Nephron (organoid): Measurements from ENCODE around the gene RANBP10.
"Not testable (repeated sequence)": the region's sequence is repeated elsewhere in the genome, so short reads cannot be mapped to it uniquely, and the experiment has no call there.

Experiments used
- H3K27ac Mint-ChIP-seq, 3 experiments: 2 replicates each; pipeline ENCODE4 v1.8.0; 2020; ENCODE audit warnings: mixed read lengths in 3 of 3, mild to moderate bottlenecking in 2 of 3, moderate library complexity in 1 of 3
- H3K27me3 Mint-ChIP-seq: 2 replicates; pipeline ENCODE4 v1.8.0; 2021; ENCODE audit warnings: low read depth, mild to moderate bottlenecking, moderate library complexity, mixed read lengths
- H3K36me3 Mint-ChIP-seq: 2 replicates; pipeline ENCODE4 v1.8.0; 2020; ENCODE audit warnings: low read depth, mixed read lengths
- H3K4me1 Mint-ChIP-seq: 2 replicates; pipeline ENCODE4 v1.8.0; 2020; ENCODE audit warnings: mixed read lengths
- H3K4me3 Mint-ChIP-seq, 3 experiments: 2 replicates each; pipeline ENCODE4 v1.8.0; 2020; ENCODE audit warnings: mild to moderate bottlenecking in 3 of 3, mixed read lengths in 3 of 3, moderate library complexity in 2 of 3
- H3K9me3 Mint-ChIP-seq: 2 replicates; pipeline ENCODE4 v1.8.0; 2020; ENCODE audit warnings: mixed read lengths
- TF ChIP-seq, protein P1 (sequence below), 3 experiments: fragments of 200-600 bp; sonication (generic); IDR thresholded peaks; one replicate each; pipeline ENCODE4 v1.5.0; 2021; ENCODE audit warnings: antibody characterized with exemption in 3 of 3; ENCODE audit not compliant: unreplicated experiment in 3 of 3

The RANBP10 gene

DNA sequence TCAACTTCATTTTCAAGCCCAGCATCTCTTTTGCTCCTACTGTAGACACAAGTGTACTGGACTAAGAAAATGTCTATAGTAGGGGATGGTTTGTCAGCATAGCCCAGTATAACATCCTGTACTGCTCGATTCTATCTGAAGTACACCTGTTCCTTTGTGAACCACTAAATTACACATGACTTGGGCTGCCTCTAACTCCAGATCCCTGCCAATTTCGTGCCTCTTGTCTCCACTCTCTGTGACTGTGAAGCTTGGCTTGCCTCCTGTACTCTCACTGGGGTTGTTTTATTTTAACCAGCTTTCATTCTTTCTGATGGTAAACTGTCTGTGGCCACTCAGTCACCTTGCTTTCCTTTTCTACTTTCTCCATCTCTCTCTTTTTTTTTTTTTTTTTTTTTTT, 111.7 kb downstream of the RANBP10 start:
- Mint-ChIP-seq H3K27ac (no peak overlapping the region), H3K36me3 (peaks cover 33% of the 10 kb centered on the region), H3K9me3 (peaks cover 3% of the 10 kb centered on the region), H3K27me3 (no peaks in the 10 kb centered on the region), H3K4me3 (no peak overlapping the region), H3K4me1 (no peaks in the 10 kb centered on the region)
- TF ChIP-seq, protein P1, sequence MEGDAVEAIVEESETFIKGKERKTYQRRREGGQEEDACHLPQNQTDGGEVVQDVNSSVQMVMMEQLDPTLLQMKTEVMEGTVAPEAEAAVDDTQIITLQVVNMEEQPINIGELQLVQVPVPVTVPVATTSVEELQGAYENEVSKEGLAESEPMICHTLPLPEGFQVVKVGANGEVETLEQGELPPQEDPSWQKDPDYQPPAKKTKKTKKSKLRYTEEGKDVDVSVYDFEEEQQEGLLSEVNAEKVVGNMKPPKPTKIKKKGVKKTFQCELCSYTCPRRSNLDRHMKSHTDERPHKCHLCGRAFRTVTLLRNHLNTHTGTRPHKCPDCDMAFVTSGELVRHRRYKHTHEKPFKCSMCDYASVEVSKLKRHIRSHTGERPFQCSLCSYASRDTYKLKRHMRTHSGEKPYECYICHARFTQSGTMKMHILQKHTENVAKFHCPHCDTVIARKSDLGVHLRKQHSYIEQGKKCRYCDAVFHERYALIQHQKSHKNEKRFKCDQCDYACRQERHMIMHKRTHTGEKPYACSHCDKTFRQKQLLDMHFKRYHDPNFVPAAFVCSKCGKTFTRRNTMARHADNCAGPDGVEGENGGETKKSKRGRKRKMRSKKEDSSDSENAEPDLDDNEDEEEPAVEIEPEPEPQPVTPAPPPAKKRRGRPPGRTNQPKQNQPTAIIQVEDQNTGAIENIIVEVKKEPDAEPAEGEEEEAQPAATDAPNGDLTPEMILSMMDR (IDR thresholded peaks at IDR 0.05; ENCODE audit: unreplicated experiment in 3 of 3): no peak

DNA sequence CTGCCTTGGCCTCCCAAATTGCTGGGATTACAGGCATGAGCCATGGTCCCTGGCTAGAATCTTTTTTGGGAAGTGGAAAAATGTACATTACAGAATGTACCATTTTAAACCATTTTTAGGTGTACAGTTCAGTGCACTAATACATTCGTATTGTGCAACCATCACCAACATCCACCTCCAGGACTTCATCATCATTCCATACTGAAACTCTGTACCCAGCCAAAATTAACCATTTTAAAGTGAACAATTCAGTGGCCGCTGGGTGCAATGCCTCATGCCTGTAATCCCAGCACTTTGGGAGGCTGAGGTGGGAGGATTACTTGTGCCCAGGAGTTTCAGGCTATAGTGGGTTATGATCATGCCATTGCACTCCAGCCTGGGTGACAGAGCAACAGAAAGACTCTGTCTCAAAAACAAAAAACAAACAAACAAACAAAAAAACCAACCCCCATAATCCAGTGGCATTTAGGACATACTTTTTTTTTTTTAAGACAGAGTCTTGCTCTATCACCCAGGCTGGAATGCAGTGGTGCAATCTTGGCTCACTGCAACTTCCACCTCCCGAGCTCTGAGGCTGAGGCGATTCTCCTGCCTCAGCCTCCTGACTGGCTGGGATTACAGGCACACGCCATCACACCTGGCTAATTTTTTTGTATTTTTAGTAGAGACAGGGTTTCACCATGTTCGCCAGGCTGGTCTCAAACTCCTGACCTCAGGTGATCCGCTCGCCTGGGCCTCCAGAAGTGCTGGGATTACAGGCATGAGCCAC, 112.7 kb downstream of the RANBP10 start:
- H3K4me3 Mint-ChIP-seq, H3K9me3 Mint-ChIP-seq, H3K27me3 Mint-ChIP-seq, H3K27ac Mint-ChIP-seq, H3K4me1 Mint-ChIP-seq: not testable (repeated sequence)
- H3K36me3 Mint-ChIP-seq: peaks cover 29% of the 10 kb centered on the region

DNA sequence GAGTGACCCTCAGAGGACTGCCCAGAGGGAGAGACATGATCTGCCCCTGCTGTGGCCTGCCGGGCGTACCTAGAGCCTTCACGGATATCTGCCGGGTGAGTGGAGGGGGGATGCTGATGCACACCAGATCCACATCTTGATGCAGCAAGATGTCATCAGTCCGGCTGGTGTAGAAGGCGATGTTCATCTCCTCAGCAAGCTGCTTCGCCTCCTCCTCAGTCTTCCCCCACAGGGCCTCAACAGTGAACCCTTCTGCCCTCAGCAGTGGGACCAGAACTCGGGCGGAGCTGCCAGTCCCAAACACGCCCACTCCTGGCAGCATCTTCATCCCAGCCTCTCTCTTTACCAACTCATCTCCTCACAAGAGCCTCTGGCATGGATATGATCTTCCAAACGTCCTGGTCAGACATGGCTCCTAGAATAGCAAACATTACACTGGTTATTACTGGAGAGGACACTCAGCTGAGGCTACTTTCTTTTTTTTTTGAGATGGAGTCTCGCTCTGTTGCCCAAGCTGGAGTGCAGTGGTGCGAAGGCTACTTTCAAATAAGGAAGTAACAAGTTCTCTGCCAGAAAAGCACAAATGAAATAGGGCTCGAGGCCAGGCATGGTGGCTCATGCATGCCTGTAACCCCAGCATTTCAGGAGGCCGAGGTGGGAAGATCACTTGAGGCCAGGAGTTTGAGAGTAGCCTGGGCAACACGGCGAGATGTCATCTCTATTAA, 120.8 kb downstream of the RANBP10 start:
- Mint-ChIP-seq H3K27me3 (no peaks in the 10 kb centered on the region), H3K9me3 (no peaks in the 10 kb centered on the region), H3K27ac (no peak overlapping the region), H3K36me3 (peaks cover 26% of the 10 kb centered on the region), H3K4me3 (no peak overlapping the region), H3K4me1 (no peaks in the 10 kb centered on the region)
- TF ChIP-seq, protein P1 (IDR thresholded peaks at IDR 0.05; ENCODE audit: unreplicated experiment in 3 of 3): no peak

DNA sequence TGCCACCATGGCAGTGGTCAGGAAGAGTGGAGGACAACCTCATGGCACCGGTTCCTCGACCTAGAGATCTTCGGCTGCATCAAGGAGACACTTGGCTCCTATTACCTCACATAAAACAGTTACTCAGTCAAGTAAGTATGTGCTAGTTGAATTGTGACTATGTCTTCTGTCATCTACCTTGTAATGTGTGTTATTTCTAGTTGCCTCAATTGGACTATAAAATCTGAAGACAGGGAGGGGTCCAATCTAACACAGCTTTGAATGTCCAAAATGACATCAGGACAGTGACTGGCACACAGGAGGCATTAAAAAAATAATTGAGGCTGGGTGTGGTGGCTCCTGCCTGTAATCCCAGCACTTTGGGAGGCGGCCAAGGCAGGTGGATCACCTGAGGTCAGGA, 122.6 kb downstream of the RANBP10 start:
- TF ChIP-seq, protein P1 (IDR thresholded peaks at IDR 0.05; ENCODE audit: unreplicated experiment in 3 of 3): no peak
- Mint-ChIP-seq H3K27me3 (no peaks in the 10 kb centered on the region), H3K36me3 (peaks cover 16% of the 10 kb centered on the region), H3K4me3 (no peak overlapping the region), H3K27ac (no peak overlapping the region), H3K9me3 (no peaks in the 10 kb centered on the region), H3K4me1 (peaks cover under 1% of the 10 kb centered on the region)

DNA sequence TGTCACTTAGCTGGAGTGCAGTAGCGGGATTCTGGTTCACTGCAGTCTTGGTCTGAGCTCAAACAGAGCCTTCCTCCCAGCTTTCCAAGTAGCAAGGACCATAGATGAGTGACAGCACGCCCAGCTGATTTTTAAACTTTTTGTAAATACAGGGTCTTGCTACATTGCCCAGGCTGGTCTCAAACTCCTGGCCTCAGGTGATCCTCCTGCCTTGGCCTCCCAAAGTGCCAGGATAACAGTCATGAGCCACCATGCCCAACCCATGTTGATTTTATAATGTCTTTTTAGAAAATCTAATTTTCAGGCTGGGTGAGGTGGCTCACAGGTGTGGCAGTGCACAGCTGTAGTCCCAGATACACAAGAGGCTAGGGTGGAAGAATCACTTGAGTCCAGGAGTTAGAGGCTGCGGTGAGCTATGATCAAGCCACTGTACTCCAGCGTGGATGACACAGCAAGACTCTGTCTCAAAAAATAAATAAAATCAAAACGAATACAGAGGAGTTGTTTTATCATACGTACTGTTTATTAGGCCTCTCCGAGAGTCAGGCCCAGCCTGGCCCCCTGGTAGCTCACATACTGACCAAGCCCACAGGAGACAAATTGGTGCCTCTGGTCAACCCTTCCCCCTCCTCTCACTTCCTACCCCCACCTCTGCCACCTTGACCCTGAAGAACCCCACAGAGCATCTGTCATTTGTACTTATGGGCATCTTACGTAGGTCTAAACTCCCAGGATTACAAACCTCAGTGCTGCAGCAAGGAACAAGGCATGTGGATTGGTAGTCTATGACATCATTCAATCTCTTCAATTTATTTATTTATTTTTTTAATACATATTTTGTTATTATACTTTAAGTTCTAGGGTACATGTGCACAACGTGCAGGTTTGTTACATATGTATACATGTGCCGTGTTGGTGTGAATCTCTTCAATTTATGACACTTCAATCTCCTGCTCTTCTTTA, 126.1 kb downstream of the RANBP10 start:
- peaks cover 5% of the 10 kb centered on the region for H3K4me1 Mint-ChIP-seq
- H3K27ac Mint-ChIP-seq: no peak overlapping the region
- peaks cover 12% of the 10 kb centered on the region for H3K36me3 Mint-ChIP-seq
- TF ChIP-seq, protein P1 (IDR thresholded peaks at IDR 0.05; ENCODE audit: unreplicated experiment in 3 of 3): no peak
- H3K27me3 Mint-ChIP-seq: no peaks in the 10 kb centered on the region
- H3K4me3 Mint-ChIP-seq: no peak overlapping the region
- H3K9me3 Mint-ChIP-seq: no peaks in the 10 kb centered on the region
